ENCODE data around the gene WASL.

Gene WASL

GRCh38 chr7:123718773-123719172 lies 30.0 kb downstream of the WASL start:
- H3K4me1 ChIP-seq (ENCODE audit: control extremely low read depth in 1 of 4, control insufficient read depth in 4 of 4, insufficient read depth in 4 of 4, low read length in 3 of 4), result peaks cover 0 to 18% (median 7%) of the 10 kb centered on the region in 4 experiments
- peaks cover 0 to 4% (median 1%) of the 10 kb centered on the region in 4 experiments for H3K36me3 ChIP-seq (ENCODE audit: control insufficient read depth in 4 of 4, insufficient read depth in 4 of 4, low read length in 3 of 4)
- POLR2A ChIA-PET, result no interaction called here
- WGBS (ENCODE audit: insufficient coverage), result 100% methylated on average over 1 of the region's 4 CpGs
- CTCF ChIA-PET, result interaction anchor here (0.9 to 1.0 kb wide), 2 partner anchors 9 to 24 kb away, joined by 3 read pairs; no protein-coding TSS in a partner anchor
- no peaks in the 10 kb centered on the region for H3K27me3 ChIP-seq (replicated peaks in 2 of 5; ENCODE audit: control insufficient read depth in 4 of 5, insufficient read depth in 5 of 5, low read length in 4 of 5)
- no peak for DNase-seq
- H3K27ac ChIP-seq (ENCODE audit: insufficient read depth in 1 of 2, low read depth in 1 of 2, low read length in 2 of 2, poor library complexity in 1 of 2, severe bottlenecking in 2 of 2), result no peak overlapping the region
- no peak overlapping the region for H3K4me3 ChIP-seq (ENCODE audit: control insufficient read depth in 1 of 7, extremely low read depth in 1 of 7, insufficient read depth in 4 of 7, low read depth in 2 of 7, low read length in 6 of 7)
- H3K9me3 ChIP-seq (ENCODE audit: control extremely low read depth in 1 of 5, control insufficient read depth in 4 of 5, insufficient read depth in 2 of 5, low read depth in 1 of 5, low read length in 4 of 5), result no peaks in the 10 kb centered on the region

GRCh38 chr7:123717689-123718088 lies 31.1 kb downstream of the WASL start:
- POLR2A ChIA-PET, result no interaction called here
- Histone ChIP-seq H3K27me3 (replicated peaks in 2 of 5; ENCODE audit: control insufficient read depth in 4 of 5, insufficient read depth in 5 of 5, low read length in 4 of 5) (no peaks in the 10 kb centered on the region), H3K27ac (ENCODE audit: insufficient read depth in 1 of 2, low read depth in 1 of 2, low read length in 2 of 2, poor library complexity in 1 of 2, severe bottlenecking in 2 of 2) (no peak overlapping the region), H3K4me3 (ENCODE audit: control insufficient read depth in 1 of 7, extremely low read depth in 1 of 7, insufficient read depth in 4 of 7, low read depth in 2 of 7, low read length in 6 of 7) (no peak overlapping the region), H3K9me3 (ENCODE audit: control extremely low read depth in 1 of 5, control insufficient read depth in 4 of 5, insufficient read depth in 2 of 5, low read depth in 1 of 5, low read length in 4 of 5) (no peaks in the 10 kb centered on the region), H3K36me3 (ENCODE audit: control insufficient read depth in 4 of 4, insufficient read depth in 4 of 4, low read length in 3 of 4) (peaks cover 0 to 4% (median 1%) of the 10 kb centered on the region in 4 experiments), H3K4me1 (ENCODE audit: control extremely low read depth in 1 of 4, control insufficient read depth in 4 of 4, insufficient read depth in 4 of 4, low read length in 3 of 4) (peaks cover 0 to 21% (median 10%) of the 10 kb centered on the region in 4 experiments)
- CTCF ChIA-PET, result interaction anchor here (1.2 to 1.7 kb wide), 3 partner anchors 12 to 31 kb away, joined by 4 to 5 read pairs (median 4); partner anchors contain the start of gene WASL
- DNase-seq, result no peak
- WGBS (ENCODE audit: insufficient coverage), result no CpG with 5 or more reads among the region's 3 CpGs

GRCh38 chr7:123716877-123717276 lies 31.9 kb downstream of the WASL start:
- peaks cover 0 to 28% (median 12%) of the 10 kb centered on the region in 4 experiments for H3K4me1 ChIP-seq (ENCODE audit: control extremely low read depth in 1 of 4, control insufficient read depth in 4 of 4, insufficient read depth in 4 of 4, low read length in 3 of 4)
- H3K4me3 ChIP-seq (ENCODE audit: control insufficient read depth in 1 of 7, extremely low read depth in 1 of 7, insufficient read depth in 4 of 7, low read depth in 2 of 7, low read length in 6 of 7), result no peak overlapping the region
- no CpG with 5 or more reads among the region's 1 CpG for WGBS (ENCODE audit: insufficient coverage)
- peak overlapping the region in 1 of 2 experiments; percentile 2 for H3K27ac ChIP-seq (ENCODE audit: insufficient read depth in 1 of 2, low read depth in 1 of 2, low read length in 2 of 2, poor library complexity in 1 of 2, severe bottlenecking in 2 of 2)
- peaks cover 0 to 4% (median 1%) of the 10 kb centered on the region in 4 experiments for H3K36me3 ChIP-seq (ENCODE audit: control insufficient read depth in 4 of 4, insufficient read depth in 4 of 4, low read length in 3 of 4)
- no peaks in the 10 kb centered on the region for H3K27me3 ChIP-seq (replicated peaks in 2 of 5; ENCODE audit: control insufficient read depth in 4 of 5, insufficient read depth in 5 of 5, low read length in 4 of 5)
- ChIA-PET CTCF (interaction anchor here (0.9 to 1.7 kb wide), 5 partner anchors 11 to 81 kb away, joined by 4 to 5 read pairs (median 4); partner anchors contain the start of gene WASL), POLR2A (no interaction called here)
- no peak for DNase-seq
- no peaks in the 10 kb centered on the region for H3K9me3 ChIP-seq (ENCODE audit: control extremely low read depth in 1 of 5, control insufficient read depth in 4 of 5, insufficient read depth in 2 of 5, low read depth in 1 of 5, low read length in 4 of 5)

GRCh38 chr7:123715799-123716198 lies 33.0 kb downstream of the WASL start:
- Histone ChIP-seq H3K9me3 (ENCODE audit: control extremely low read depth in 1 of 5, control insufficient read depth in 4 of 5, insufficient read depth in 2 of 5, low read depth in 1 of 5, low read length in 4 of 5) (no peaks in the 10 kb centered on the region), H3K36me3 (ENCODE audit: control insufficient read depth in 4 of 4, insufficient read depth in 4 of 4, low read length in 3 of 4) (peaks cover 0 to 4% (median 1%) of the 10 kb centered on the region in 4 experiments), H3K4me3 (ENCODE audit: control insufficient read depth in 1 of 7, extremely low read depth in 1 of 7, insufficient read depth in 4 of 7, low read depth in 2 of 7, low read length in 6 of 7) (no peak overlapping the region), H3K27me3 (replicated peaks in 2 of 5; ENCODE audit: control insufficient read depth in 4 of 5, insufficient read depth in 5 of 5, low read length in 4 of 5) (no peaks in the 10 kb centered on the region), H3K27ac (ENCODE audit: insufficient read depth in 1 of 2, low read depth in 1 of 2, low read length in 2 of 2, poor library complexity in 1 of 2, severe bottlenecking in 2 of 2) (no peak overlapping the region), H3K4me1 (ENCODE audit: control extremely low read depth in 1 of 4, control insufficient read depth in 4 of 4, insufficient read depth in 4 of 4, low read length in 3 of 4) (peaks cover 0 to 32% (median 12%) of the 10 kb centered on the region in 4 experiments)
- POLR2A ChIA-PET, result no interaction called here
- WGBS (ENCODE audit: insufficient coverage), result 60% methylated on average over 1 of the region's 1 CpG
- CTCF ChIA-PET, result no interaction called here
- no peak for DNase-seq

- ChIA-PET CTCF (interaction anchor here (0.8 kb wide), 1 partner anchor 8 kb away, joined by 3 read pairs; no protein-coding TSS in a partner anchor), POLR2A (no interaction called here)
- Histone ChIP-seq H3K27ac (ENCODE audit: insufficient read depth in 1 of 2, low read depth in 1 of 2, low read length in 2 of 2, poor library complexity in 1 of 2, severe bottlenecking in 2 of 2) (no peak overlapping the region), H3K4me3 (ENCODE audit: control insufficient read depth in 1 of 7, extremely low read depth in 1 of 7, insufficient read depth in 4 of 7, low read depth in 2 of 7, low read length in 6 of 7) (no peak overlapping the region), H3K36me3 (ENCODE audit: control insufficient read depth in 4 of 4, insufficient read depth in 4 of 4, low read length in 3 of 4) (peaks cover 0 to 4% (median 1%) of the 10 kb centered on the region in 4 experiments), H3K9me3 (ENCODE audit: control extremely low read depth in 1 of 5, control insufficient read depth in 4 of 5, insufficient read depth in 2 of 5, low read depth in 1 of 5, low read length in 4 of 5) (no peaks in the 10 kb centered on the region), H3K4me1 (ENCODE audit: control extremely low read depth in 1 of 4, control insufficient read depth in 4 of 4, insufficient read depth in 4 of 4, low read length in 3 of 4) (peaks cover 0 to 32% (median 12%) of the 10 kb centered on the region in 4 experiments), H3K27me3 (replicated peaks in 2 of 5; ENCODE audit: control insufficient read depth in 4 of 5, insufficient read depth in 5 of 5, low read length in 4 of 5) (no peaks in the 10 kb centered on the region)
- no peak for DNase-seq
- 100% methylated on average over 1 of the region's 2 CpGs for WGBS (ENCODE audit: insufficient coverage)
Observed at GRCh38 chr7:123715198-123715597, 33.6 kb downstream of the WASL start.

- WGBS (ENCODE audit: insufficient coverage), result 100% methylated on average over 1 of the region's 3 CpGs
- H3K27me3 ChIP-seq (replicated peaks in 2 of 5; ENCODE audit: control insufficient read depth in 4 of 5, insufficient read depth in 5 of 5, low read length in 4 of 5), result no peaks in the 10 kb centered on the region
- ChIA-PET POLR2A (no interaction called here), CTCF (interaction anchor here (0.8 kb wide), 1 partner anchor 9 kb away, joined by 3 read pairs; no protein-coding TSS in a partner anchor)
- no peaks in the 10 kb centered on the region for H3K9me3 ChIP-seq (ENCODE audit: control extremely low read depth in 1 of 5, control insufficient read depth in 4 of 5, insufficient read depth in 2 of 5, low read depth in 1 of 5, low read length in 4 of 5)
- no peak overlapping the region for H3K27ac ChIP-seq (ENCODE audit: insufficient read depth in 1 of 2, low read depth in 1 of 2, low read length in 2 of 2, poor library complexity in 1 of 2, severe bottlenecking in 2 of 2)
- H3K4me3 ChIP-seq (ENCODE audit: control insufficient read depth in 1 of 7, extremely low read depth in 1 of 7, insufficient read depth in 4 of 7, low read depth in 2 of 7, low read length in 6 of 7), result no peak overlapping the region
- peaks cover 0 to 3% (median under 1%) of the 10 kb centered on the region in 4 experiments for H3K36me3 ChIP-seq (ENCODE audit: control insufficient read depth in 4 of 4, insufficient read depth in 4 of 4, low read length in 3 of 4)
- H3K4me1 ChIP-seq (ENCODE audit: control extremely low read depth in 1 of 4, control insufficient read depth in 4 of 4, insufficient read depth in 4 of 4, low read length in 3 of 4), result peaks cover 0 to 28% (median 12%) of the 10 kb centered on the region in 4 experiments
- no peak for DNase-seq
Observed at GRCh38 chr7:123714296-123715080, 34.3 kb downstream of the WASL start.

- peaks cover 0 to 22% (median 11%) of the 10 kb centered on the region in 4 experiments for H3K4me1 ChIP-seq (ENCODE audit: control extremely low read depth in 1 of 4, control insufficient read depth in 4 of 4, insufficient read depth in 4 of 4, low read length in 3 of 4)
- CTCF ChIA-PET, result no interaction called here
- no peak overlapping the region for H3K27ac ChIP-seq (ENCODE audit: insufficient read depth in 1 of 2, low read depth in 1 of 2, low read length in 2 of 2, poor library complexity in 1 of 2, severe bottlenecking in 2 of 2)
- POLR2A ChIA-PET, result no interaction called here
- peaks cover 2 to 6% (median 5%) of the 10 kb centered on the region in 4 experiments for H3K36me3 ChIP-seq (ENCODE audit: control insufficient read depth in 4 of 4, insufficient read depth in 4 of 4, low read length in 3 of 4)
- no CpG with 5 or more reads among the region's 1 CpG for WGBS (ENCODE audit: insufficient coverage)
- peak in 1 of 3 donors; percentile 13 for DNase-seq
- no peaks in the 10 kb centered on the region for H3K27me3 ChIP-seq (replicated peaks in 2 of 5; ENCODE audit: control insufficient read depth in 4 of 5, insufficient read depth in 5 of 5, low read length in 4 of 5)
- H3K4me3 ChIP-seq (ENCODE audit: control insufficient read depth in 1 of 7, extremely low read depth in 1 of 7, insufficient read depth in 4 of 7, low read depth in 2 of 7, low read length in 6 of 7), result no peak overlapping the region
- no peaks in the 10 kb centered on the region for H3K9me3 ChIP-seq (ENCODE audit: control extremely low read depth in 1 of 5, control insufficient read depth in 4 of 5, insufficient read depth in 2 of 5, low read depth in 1 of 5, low read length in 4 of 5)
Observed at GRCh38 chr7:123712619-123713018, 36.2 kb downstream of the WASL start.
